Astrocyte (in vitro differentiated cells and primary cell): ENCODE data around the gene SUGP2.

Experiments used
- CTCF ChIP-seq: IDR thresholded peaks from 2 replicates; pipeline ENCODE4 v1.5.1; 2011; ENCODE audit warnings: low read depth, mild to moderate bottlenecking, inconsistent platforms, low read length, moderate library complexity; ENCODE audit not compliant: insufficient read depth
- EZH2 ChIP-seq: IDR thresholded peaks from 2 replicates; pipeline ENCODE4 v1.6.1; 2012; ENCODE audit warnings: mild to moderate bottlenecking, low read length, inconsistent platforms; ENCODE audit not compliant: insufficient read depth

GRCh38 chr19:19004144-19004543, 29.2 kb downstream of the SUGP2 start:
- TF ChIP-seq CTCF, result no peak
- TF ChIP-seq EZH2, result no peak
